ENCODE measurements around the gene ST6GALNAC3.

The ST6GALNAC3 gene

GRCh38 chr1:76225526-76225925, 151.0 kb downstream of the ST6GALNAC3 start:
- H3K36me3 ChIP-seq (replicated peaks) = no peaks in the 10 kb centered on the region
- TF ChIP-seq CTCF (IDR thresholded peaks at IDR 0.05; ENCODE audit: low read depth, low read length, missing control alignments) = no peak
- H3K4me3 ChIP-seq (ENCODE audit: low read depth, low read length) = no peak overlapping the region
- H3K27me3 ChIP-seq (replicated peaks) = no peaks in the 10 kb centered on the region
- in situ Hi-C loops (cut with HindIII; ENCODE audit: low pct_ligation_motif_present, low sequenced_read_pairs) = no loop called here
- no peak overlapping the region for H3K27ac ChIP-seq
- no peak for DNase-seq

- Histone ChIP-seq H3K27ac (no peak overlapping the region), H3K4me3 (ENCODE audit: low read depth, low read length) (no peak overlapping the region), H3K36me3 (replicated peaks) (no peaks in the 10 kb centered on the region), H3K27me3 (replicated peaks) (no peaks in the 10 kb centered on the region)
- TF ChIP-seq CTCF (IDR thresholded peaks at IDR 0.05; ENCODE audit: low read depth, low read length, missing control alignments) = no peak
- DNase-seq = no peak
- in situ Hi-C loops (cut with HindIII; ENCODE audit: low pct_ligation_motif_present, low sequenced_read_pairs) = no loop called here
These were observed 153.1 kb downstream of the ST6GALNAC3 start for GRCh38 chr1:76227621-76228020.

- in situ Hi-C loops (cut with HindIII; ENCODE audit: low pct_ligation_motif_present, low sequenced_read_pairs) = no loop called here
- Histone ChIP-seq H3K27me3 (replicated peaks) (no peaks in the 10 kb centered on the region), H3K36me3 (replicated peaks) (no peaks in the 10 kb centered on the region), H3K27ac (no peak overlapping the region), H3K4me3 (ENCODE audit: low read depth, low read length) (no peak overlapping the region)
- no peak for DNase-seq
- TF ChIP-seq CTCF (IDR thresholded peaks at IDR 0.05; ENCODE audit: low read depth, low read length, missing control alignments) = no peak
These were observed 154.9 kb downstream of the ST6GALNAC3 start for GRCh38 chr1:76229279-76230005.

- no peak for TF ChIP-seq CTCF (IDR thresholded peaks at IDR 0.05; ENCODE audit: low read depth, low read length, missing control alignments)
- Histone ChIP-seq H3K4me3 (ENCODE audit: low read depth, low read length) (no peak overlapping the region), H3K36me3 (replicated peaks) (no peaks in the 10 kb centered on the region), H3K27me3 (replicated peaks) (no peaks in the 10 kb centered on the region), H3K27ac (no peak overlapping the region)
- DNase-seq = no peak
- in situ Hi-C loops (cut with HindIII; ENCODE audit: low pct_ligation_motif_present, low sequenced_read_pairs) = no loop called here
These were observed 156.3 kb downstream of the ST6GALNAC3 start for GRCh38 chr1:76230842-76231281.

- in situ Hi-C loops (cut with HindIII; ENCODE audit: low pct_ligation_motif_present, low sequenced_read_pairs) = no loop called here
- no peaks in the 10 kb centered on the region for H3K36me3 ChIP-seq (replicated peaks)
- no peaks in the 10 kb centered on the region for H3K27me3 ChIP-seq (replicated peaks)
- DNase-seq = no peak
- no peak overlapping the region for H3K27ac ChIP-seq
- TF ChIP-seq CTCF (IDR thresholded peaks at IDR 0.05; ENCODE audit: low read depth, low read length, missing control alignments) = no peak
- no peak overlapping the region for H3K4me3 ChIP-seq (ENCODE audit: low read depth, low read length)
These were observed 156.8 kb downstream of the ST6GALNAC3 start for GRCh38 chr1:76231320-76231719.

- DNase-seq = no peak
- in situ Hi-C loops (cut with HindIII; ENCODE audit: low pct_ligation_motif_present, low sequenced_read_pairs) = no loop called here
- H3K36me3 ChIP-seq (replicated peaks) = no peaks in the 10 kb centered on the region
- no peaks in the 10 kb centered on the region for H3K27me3 ChIP-seq (replicated peaks)
- TF ChIP-seq CTCF (IDR thresholded peaks at IDR 0.05; ENCODE audit: low read depth, low read length, missing control alignments) = no peak
- H3K4me3 ChIP-seq (ENCODE audit: low read depth, low read length) = no peak overlapping the region
- no peak overlapping the region for H3K27ac ChIP-seq
These were observed 158.1 kb downstream of the ST6GALNAC3 start for GRCh38 chr1:76232666-76233065.
